Trophoblast cell (in vitro differentiated cells and primary cell): ENCODE results near the gene PRKCI.

Experiments
- DNase-seq, 2 donors: peaks; one replicate each; pipeline ENCODE4 v3.0.0-alpha.2; 2016
- H2AFZ ChIP-seq: 2 replicates; pipeline ENCODE4 v1.6.1; 2013; ENCODE audit warnings: low read length, moderate library complexity, mild to moderate bottlenecking; ENCODE audit not compliant: insufficient read depth, poor library complexity
- H2AK5ac ChIP-seq: 2 replicates; pipeline ENCODE4 v1.6.1; 2013; ENCODE audit warnings: mild to moderate bottlenecking, low read length
- H2BK120ac ChIP-seq: 2 replicates; pipeline ENCODE4 v1.6.1; 2013; ENCODE audit warnings: low read length, mild to moderate bottlenecking, moderate library complexity; ENCODE audit not compliant: insufficient read depth, poor library complexity
- H2BK12ac ChIP-seq: 2 replicates; pipeline ENCODE4 v1.6.1; 2013; ENCODE audit warnings: mild to moderate bottlenecking, low read length, moderate library complexity
- H2BK5ac ChIP-seq: 2 replicates; pipeline ENCODE4 v1.6.1; 2013; ENCODE audit warnings: low read length, low read depth, moderate library complexity, mild to moderate bottlenecking; ENCODE audit not compliant: poor library complexity
- H3K14ac ChIP-seq: 2 replicates; pipeline ENCODE4 v1.6.1; 2013; ENCODE audit warnings: mild to moderate bottlenecking, low read length
- H3K18ac ChIP-seq: 2 replicates; pipeline ENCODE4 v1.6.1; 2013; ENCODE audit warnings: mild to moderate bottlenecking, low read length
- H3K23ac ChIP-seq: 2 replicates; pipeline ENCODE4 v1.6.1; 2013; ENCODE audit warnings: low read length
- H3K27ac ChIP-seq: 2 replicates; pipeline ENCODE4 v1.5.1; 2013; ENCODE audit warnings: low read depth, mild to moderate bottlenecking, inconsistent platforms, low read length, moderate library complexity
- H3K27me3 ChIP-seq: 2 replicates; pipeline ENCODE4 v1.6.1; 2013; ENCODE audit warnings: inconsistent platforms, mild to moderate bottlenecking, low read length, moderate library complexity; ENCODE audit not compliant: insufficient read depth
- H3K36me3 ChIP-seq, 2 experiments: 1 replicate in 1 of 2; 2 replicates in 1 of 2; pipeline ENCODE4 v1.6.1; 2013; ENCODE audit warnings: low read length in 2 of 2, mild to moderate bottlenecking in 2 of 2, moderate library complexity in 1 of 2; ENCODE audit not compliant: insufficient read depth in 2 of 2, control insufficient read depth in 1 of 2
- H3K4ac ChIP-seq: 2 replicates; pipeline ENCODE4 v1.6.1; 2013; ENCODE audit warnings: low read depth, mild to moderate bottlenecking, low read length, moderate library complexity
- H3K4me1 ChIP-seq, 2 experiments: 1 replicate in 1 of 2; 2 replicates in 1 of 2; pipeline ENCODE4 v1.6.1; 2013; ENCODE audit warnings: low read length in 2 of 2, mild to moderate bottlenecking in 2 of 2, moderate library complexity in 1 of 2; ENCODE audit not compliant: insufficient read depth in 2 of 2, control insufficient read depth in 1 of 2
- H3K4me2 ChIP-seq: 2 replicates; pipeline ENCODE4 v1.6.1; 2013; ENCODE audit warnings: inconsistent platforms, mild to moderate bottlenecking, low read length, moderate library complexity
- H3K4me3 ChIP-seq: 2 replicates; pipeline ENCODE4 v1.5.1; 2013; ENCODE audit warnings: mild to moderate bottlenecking, low read depth, low read length, inconsistent platforms
- H3K79me1 ChIP-seq: one replicate; pipeline ENCODE4 v1.6.1; 2013; ENCODE audit warnings: low read length
- H3K79me2 ChIP-seq: 2 replicates; pipeline ENCODE4 v1.6.1; 2013; ENCODE audit warnings: low read length, mild to moderate bottlenecking; ENCODE audit not compliant: control insufficient read depth, insufficient read depth, poor library complexity
- H3K9ac ChIP-seq: 2 replicates; pipeline ENCODE4 v1.6.1; 2013; ENCODE audit warnings: mild to moderate bottlenecking, low read length
- H3K9me3 ChIP-seq: 2 replicates; pipeline ENCODE4 v1.6.1; 2013; ENCODE audit warnings: low read depth, mild to moderate bottlenecking, control low read depth, inconsistent platforms, low read length; ENCODE audit not compliant: insufficient read depth
- H4K12ac ChIP-seq: 2 replicates; pipeline ENCODE4 v1.6.1; 2013; ENCODE audit warnings: low read depth, mild to moderate bottlenecking, low read length, moderate library complexity
- H4K8ac ChIP-seq: 2 replicates; pipeline ENCODE4 v1.6.1; 2013; ENCODE audit warnings: low read depth, mild to moderate bottlenecking, low read length, moderate library complexity
- H4K91ac ChIP-seq: one replicate; pipeline ENCODE4 v1.6.1; 2013; ENCODE audit warnings: low read depth, mild to moderate bottlenecking, low read length, moderate library complexity
- WGBS: extraction: QIAGEN DNeasy Blood & Tissue Kit; methylation state at CpG from one replicate; pipeline ENCODE4 v1.1.7; 2013; ENCODE audit warnings: missing lambda C conversion rate; ENCODE audit not compliant: insufficient read length, insufficient coverage; ENCODE audit errors: extremely low coverage; 5-methylcytosine and 5-hydroxymethylcytosine counted together

Gene PRKCI

GRCh38 chr3:170278627-170279026 is 56.4 kb downstream of the PRKCI start:
- H3K18ac ChIP-seq, result no peak overlapping the region
- H2AFZ ChIP-seq, result no peak overlapping the region
- no peak overlapping the region for H2BK5ac ChIP-seq
- H3K23ac ChIP-seq, result no peak overlapping the region
- no peak overlapping the region for H4K91ac ChIP-seq
- H3K36me3 ChIP-seq, result peaks cover 2 to 5% of the 10 kb centered on the region in 2 experiments
- H3K4me1 ChIP-seq, result no peaks in the 10 kb centered on the region
- no peaks in the 10 kb centered on the region for H3K9me3 ChIP-seq
- no CpG with 5 or more reads among the region's 1 CpG for WGBS
- H4K8ac ChIP-seq, result no peak overlapping the region
- no peak overlapping the region for H3K4me3 ChIP-seq
- H3K14ac ChIP-seq, result no peak overlapping the region
- H4K12ac ChIP-seq, result no peak overlapping the region
- no peaks in the 10 kb centered on the region for H3K79me1 ChIP-seq
- H3K27me3 ChIP-seq, result no peaks in the 10 kb centered on the region
- no peak overlapping the region for H2AK5ac ChIP-seq
- no peak for DNase-seq
- H3K4ac ChIP-seq, result no peak overlapping the region
- H3K9ac ChIP-seq, result no peak overlapping the region
- H3K4me2 ChIP-seq, result no peak overlapping the region
- no peak overlapping the region for H3K27ac ChIP-seq
- H3K79me2 ChIP-seq, result no peaks in the 10 kb centered on the region
- no peak overlapping the region for H2BK120ac ChIP-seq
- H2BK12ac ChIP-seq, result no peak overlapping the region

- WGBS, result no CpG with 5 or more reads among the region's 2 CpGs
- H2BK12ac ChIP-seq, result no peak overlapping the region
- DNase-seq, result no peak
- no peak overlapping the region for H3K4ac ChIP-seq
- H3K23ac ChIP-seq, result no peak overlapping the region
- H2AFZ ChIP-seq, result no peak overlapping the region
- no peak overlapping the region for H2BK120ac ChIP-seq
- H3K4me3 ChIP-seq, result no peak overlapping the region
- no peak overlapping the region for H2AK5ac ChIP-seq
- no peaks in the 10 kb centered on the region for H3K79me2 ChIP-seq
- H3K4me1 ChIP-seq, result no peaks in the 10 kb centered on the region
- H3K9ac ChIP-seq, result no peak overlapping the region
- no peaks in the 10 kb centered on the region for H3K27me3 ChIP-seq
- no peak overlapping the region for H4K8ac ChIP-seq
- no peak overlapping the region for H3K14ac ChIP-seq
- H3K36me3 ChIP-seq, result peaks cover 11 to 18% of the 10 kb centered on the region in 2 experiments
- H4K91ac ChIP-seq, result no peak overlapping the region
- no peak overlapping the region for H3K4me2 ChIP-seq
- H3K27ac ChIP-seq, result no peak overlapping the region
- H3K9me3 ChIP-seq, result no peaks in the 10 kb centered on the region
- H3K18ac ChIP-seq, result no peak overlapping the region
- H2BK5ac ChIP-seq, result no peak overlapping the region
- no peak overlapping the region for H4K12ac ChIP-seq
- no peaks in the 10 kb centered on the region for H3K79me1 ChIP-seq
Observed at GRCh38 chr3:170290194-170290593, 68.0 kb downstream of the PRKCI start.

- no peak overlapping the region for H4K12ac ChIP-seq
- no peak overlapping the region for H2BK12ac ChIP-seq
- no peak overlapping the region for H3K27ac ChIP-seq
- no peak overlapping the region for H2AK5ac ChIP-seq
- H4K8ac ChIP-seq, result no peak overlapping the region
- no peaks in the 10 kb centered on the region for H3K79me2 ChIP-seq
- peaks cover 11 to 18% of the 10 kb centered on the region in 2 experiments for H3K36me3 ChIP-seq
- DNase-seq, result no peak
- H3K4me3 ChIP-seq, result no peak overlapping the region
- no peak overlapping the region for H4K91ac ChIP-seq
- H3K9me3 ChIP-seq, result no peaks in the 10 kb centered on the region
- no peaks in the 10 kb centered on the region for H3K4me1 ChIP-seq
- H2BK5ac ChIP-seq, result no peak overlapping the region
- H3K4ac ChIP-seq, result no peak overlapping the region
- no CpG with 5 or more reads among the region's 8 CpGs for WGBS
- H3K4me2 ChIP-seq, result no peak overlapping the region
- H2AFZ ChIP-seq, result no peak overlapping the region
- no peaks in the 10 kb centered on the region for H3K27me3 ChIP-seq
- no peak overlapping the region for H2BK120ac ChIP-seq
- no peaks in the 10 kb centered on the region for H3K79me1 ChIP-seq
- H3K23ac ChIP-seq, result no peak overlapping the region
- H3K9ac ChIP-seq, result no peak overlapping the region
- H3K18ac ChIP-seq, result no peak overlapping the region
- no peak overlapping the region for H3K14ac ChIP-seq
Observed at GRCh38 chr3:170295586-170295985, 73.4 kb downstream of the PRKCI start.

- Histone ChIP-seq H3K79me2 (no peaks in the 10 kb centered on the region), H3K4me3 (no peak overlapping the region), H3K9me3 (no peaks in the 10 kb centered on the region), H4K91ac (no peak overlapping the region), H3K79me1 (no peaks in the 10 kb centered on the region), H3K9ac (no peak overlapping the region), H3K27me3 (no peaks in the 10 kb centered on the region), H3K27ac (no peak overlapping the region), H3K36me3 (peaks cover 11 to 18% of the 10 kb centered on the region in 2 experiments), H3K14ac (no peak overlapping the region), H3K4ac (no peak overlapping the region), H4K8ac (no peak overlapping the region), H2BK120ac (no peak overlapping the region), H2BK5ac (no peak overlapping the region), H3K18ac (no peak overlapping the region), H3K23ac (no peak overlapping the region), H4K12ac (no peak overlapping the region), H2BK12ac (no peak overlapping the region), H3K4me1 (no peaks in the 10 kb centered on the region), H2AFZ (no peak overlapping the region), H2AK5ac (no peak overlapping the region), H3K4me2 (no peak overlapping the region)
- no peak for DNase-seq
Observed at GRCh38 chr3:170296703-170297102, 74.5 kb downstream of the PRKCI start.
